Motor neuron (in vitro differentiated cells): ENCODE data around the gene CTRB1. TPM values are rescaled to one million over a fixed set of nuclear protein-coding genes. Genes with fewer than 3 reads are reported as not detected.
"Not testable (repeated sequence)": the region's sequence is repeated elsewhere in the genome, so short reads cannot be mapped to it uniquely, and the experiment has no call there.

Experiments used
- ATAC-seq, 8 experiments: fragments of 200-7000 bp; cut with Tn5 transposase; replicated peaks in 6 of 8; 2 replicates each; pipeline ENCODE4 v1.8.0; 2021; ENCODE audit warnings: mild to moderate bottlenecking in 8 of 8, moderate library complexity in 8 of 8
- H3K27ac ChIP-seq, 2 donors: fragments of 250-450 bp; sonication (Bioruptor Pico); 2 replicates each; pipeline ENCODE4 v1.9.0; 2021; ENCODE audit warnings: antibody characterized with exemption in 2 of 2, mild to moderate bottlenecking in 2 of 2, moderate library complexity in 1 of 2
- H3K4me1 ChIP-seq, 2 donors: fragments of 250-450 bp; sonication (Bioruptor Pico); replicated peaks in 1 of 2; 2 replicates each; pipeline ENCODE4 v1.6.1; 2021; ENCODE audit warnings: antibody characterized with exemption in 2 of 2, mild to moderate bottlenecking in 2 of 2, moderate library complexity in 1 of 2
- H3K4me3 ChIP-seq, 5 donors: fragments of 250-450 bp; sonication (Bioruptor Pico); 2 replicates each; pipeline ENCODE4 v1.9.0; 2021; ENCODE audit warnings: antibody characterized with exemption in 5 of 5, mild to moderate bottlenecking in 5 of 5, moderate library complexity in 4 of 5
- WGBS, 10 experiments: fragments of 450-650 bp; shearing (Covaris generic); methylation state at CpG; one replicate each; pipeline ENCODE4 v1.0.0; 2022; 5-methylcytosine and 5-hydroxymethylcytosine counted together
- in situ Hi-C, 9 experiments: fragments of 400-800 bp; cut with MboI; loops; one replicate each; pipeline ENCODE4 v1.15.0; 2021; ENCODE audit warnings: low sequenced_read_pairs in 9 of 9, low pct_unique_long_range_greater_than_20kb in 2 of 9; ENCODE audit not compliant: unreplicated experiment in 9 of 9
- total RNA-seq, 8 experiments: library from RNA; unstranded; fragments of 300-600 nt; gene quantifications; 2 replicates each; pipeline versions ENCODE4 v1.2.3 to v1.2.4, GENCODE V29; 2022

The CTRB1 gene
- total RNA-seq, 8 experiments from 2014 or later = 0.11 to 1.5 (median 0.41) TPM

DNA sequence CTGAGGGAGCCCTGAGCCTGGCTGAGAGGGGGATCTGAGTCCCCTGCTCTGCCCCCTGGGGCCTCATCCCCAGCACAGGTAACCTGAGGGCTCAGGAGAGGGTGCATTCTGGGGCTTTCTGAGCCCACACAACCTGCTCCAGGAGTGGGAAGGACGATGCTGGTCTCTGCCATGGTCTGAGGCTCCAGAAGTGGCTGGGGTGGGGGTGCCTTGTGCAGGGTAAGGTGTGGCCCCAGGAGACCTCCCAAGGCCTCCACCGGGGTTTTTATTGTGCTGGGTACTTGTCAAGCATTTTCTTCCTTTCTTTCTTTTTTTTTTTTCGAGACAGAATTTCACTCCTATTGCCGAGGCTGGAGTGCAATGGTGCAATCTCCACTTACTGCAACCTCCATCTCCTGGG lies 300 bp downstream of the CTRB1 start:
- no peaks in the 10 kb centered on the region for H3K4me1 ChIP-seq
- H3K27ac ChIP-seq = no peak overlapping the region
- H3K4me3 ChIP-seq = no peak overlapping the region
- in situ Hi-C loops = loop anchor here in 7 of 9 experiments (10.0 to 25.0 kb wide), 4 partner anchors 168 to 1943 kb away; no protein-coding TSS in a partner anchor
- 30 to 92% (median 73%) methylated on average over 2 to 3 of the region's 4 CpGs; no CpG with 5 or more reads in 5 of the 10 experiments for WGBS, 10 experiments
- ATAC-seq = no peak

DNA sequence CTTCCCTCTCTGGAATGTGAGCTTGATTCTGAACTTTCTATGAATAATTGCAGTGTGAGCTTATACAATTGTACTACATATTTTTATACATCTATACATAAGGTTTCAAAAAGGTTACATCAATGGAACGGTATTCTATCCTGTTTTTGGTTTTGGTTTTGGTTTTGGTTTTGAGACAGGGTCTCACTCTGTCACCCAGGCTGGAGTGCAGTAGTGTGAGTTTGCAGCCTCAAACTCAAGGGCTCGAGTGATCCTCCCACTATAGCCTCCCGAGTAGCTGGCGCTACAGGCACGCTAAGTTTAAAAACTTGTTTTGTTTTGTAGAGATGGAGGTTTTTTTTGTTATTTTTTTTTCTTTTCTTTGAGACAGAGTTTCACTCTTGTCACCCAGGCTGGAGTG lies 1.1 kb downstream of the CTRB1 start:
- H3K4me1 ChIP-seq = no peaks in the 10 kb centered on the region
- ATAC-seq = peak in 1 of 8 experiments; percentile 32
- H3K4me3 ChIP-seq = no peak overlapping the region
- H3K27ac ChIP-seq = no peak overlapping the region
- in situ Hi-C loops = loop anchor here in 7 of 9 experiments (10.0 to 25.0 kb wide), 4 partner anchors 167 to 1942 kb away; no protein-coding TSS in a partner anchor
- WGBS, 10 experiments = 9 to 100% (median 78%) methylated on average over 1 to 5 of the region's 5 CpGs; no CpG with 5 or more reads in 2 of the 10 experiments

DNA sequence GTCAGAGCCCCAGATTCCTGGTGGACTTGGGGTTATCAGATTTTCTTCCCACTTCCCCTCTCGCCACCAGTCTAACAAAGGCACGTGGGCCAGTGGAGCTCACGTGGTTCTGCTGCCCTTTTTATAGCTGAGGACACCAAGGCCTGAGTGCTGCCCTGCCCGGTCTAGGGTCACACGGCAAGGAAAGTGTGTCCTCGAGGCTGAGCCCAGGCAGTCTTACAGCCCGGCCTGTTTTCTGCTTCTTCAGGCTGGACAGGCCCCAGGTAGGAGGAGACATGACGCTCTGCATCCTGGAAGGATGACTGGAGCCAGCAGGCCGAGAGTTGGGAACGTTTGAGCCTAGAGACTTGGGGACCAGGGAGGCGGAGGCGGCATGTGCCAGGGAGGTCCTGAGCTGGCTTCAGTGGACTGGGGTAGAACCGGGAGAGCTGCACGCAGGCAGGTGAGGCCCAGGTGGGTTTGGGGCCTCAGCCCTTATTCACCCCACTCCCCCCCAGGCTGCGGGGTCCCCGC lies 3.5 kb downstream of the CTRB1 start:
- no peak for ATAC-seq
- 80 to 100% (median 87%) methylated on average over 1 to 3 of the region's 16 CpGs; no CpG with 5 or more reads in 7 of the 10 experiments for WGBS, 10 experiments
- in situ Hi-C loops = loop anchor here in 6 of 9 experiments (25.0 kb wide), 3 partner anchors 165 to 1940 kb away; no protein-coding TSS in a partner anchor
- H3K4me3 ChIP-seq = no peak overlapping the region
- H3K27ac ChIP-seq = no peak overlapping the region
- H3K4me1 ChIP-seq = no peaks in the 10 kb centered on the region

DNA sequence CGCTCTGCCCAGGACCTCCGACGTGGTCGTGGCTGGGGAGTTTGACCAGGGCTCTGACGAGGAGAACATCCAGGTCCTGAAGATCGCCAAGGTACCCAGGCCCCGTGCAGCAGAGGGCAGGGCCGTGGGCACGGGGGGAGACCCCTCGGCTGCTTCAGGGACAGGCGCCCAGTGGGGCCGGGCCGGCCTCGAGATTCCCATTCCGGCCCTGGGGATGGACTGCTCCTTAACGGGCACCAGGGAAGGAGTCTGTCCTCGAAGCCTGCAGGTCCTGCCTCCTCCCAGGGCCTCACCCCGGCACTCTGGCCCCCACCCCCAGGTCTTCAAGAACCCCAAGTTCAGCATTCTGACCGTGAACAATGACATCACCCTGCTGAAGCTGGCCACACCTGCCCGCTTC lies 4.3 kb downstream of the CTRB1 start:
- not testable (repeated sequence) for H3K27ac ChIP-seq, H3K4me1 ChIP-seq, H3K4me3 ChIP-seq
- WGBS, 10 experiments = no CpG with 5 or more reads among the region's 20 CpGs
- ATAC-seq = peak in 1 of 8 experiments; percentile 2
- in situ Hi-C loops = loop anchor here in 6 of 9 experiments (25.0 kb wide), 3 partner anchors 164 to 1939 kb away; no protein-coding TSS in a partner anchor

DNA sequence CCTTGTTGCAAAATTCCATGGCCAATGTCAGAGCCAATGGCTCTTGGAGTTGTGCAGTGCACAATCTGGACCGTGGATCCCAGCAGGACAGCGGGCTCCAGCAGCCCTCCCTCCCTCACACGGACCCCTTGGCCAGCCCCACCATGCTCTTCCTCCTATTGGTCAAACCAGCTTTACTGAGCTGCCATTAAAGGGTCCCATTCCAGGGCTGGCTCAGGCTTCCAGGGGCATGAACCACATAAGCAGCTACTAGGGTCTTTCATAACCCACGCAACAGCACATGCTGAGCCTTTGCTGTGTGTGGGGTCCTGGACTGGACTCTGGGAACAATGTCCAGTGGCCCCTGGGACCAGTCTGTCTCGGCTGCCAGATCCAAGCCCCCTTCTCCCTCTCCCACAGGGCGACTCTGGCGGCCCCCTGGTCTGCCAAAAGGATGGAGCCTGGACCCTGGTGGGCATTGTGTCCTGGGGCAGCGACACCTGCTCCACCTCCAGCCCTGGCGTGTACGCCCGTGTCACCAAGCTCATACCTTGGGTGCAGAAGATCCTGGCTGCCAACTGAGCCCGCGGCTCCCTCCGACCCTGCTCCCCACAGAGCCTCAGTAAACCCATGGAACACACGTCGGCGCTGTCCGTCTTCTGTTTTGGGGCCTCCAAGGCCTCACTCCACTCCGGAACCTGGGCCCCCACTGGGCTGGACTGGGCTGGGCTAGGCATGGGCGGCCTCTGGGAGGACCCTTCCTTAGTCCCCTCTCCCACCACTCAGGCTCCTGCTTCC lies 5.7 kb downstream of the CTRB1 start:
- peak in 4 of 8 experiments; percentile 8 to 35 (median 10) for ATAC-seq
- in situ Hi-C loops = loop anchor here in 7 of 9 experiments (25.0 kb wide), 3 partner anchors 163 to 1938 kb away; no protein-coding TSS in a partner anchor
- Histone ChIP-seq H3K4me3 (no peak overlapping the region), H3K4me1 (no peaks in the 10 kb centered on the region), H3K27ac (no peak overlapping the region)
- WGBS, 10 experiments = 37 to 100% (median 79%) methylated on average over 3 to 7 of the region's 20 CpGs; no CpG with 5 or more reads in 6 of the 10 experiments

DNA sequence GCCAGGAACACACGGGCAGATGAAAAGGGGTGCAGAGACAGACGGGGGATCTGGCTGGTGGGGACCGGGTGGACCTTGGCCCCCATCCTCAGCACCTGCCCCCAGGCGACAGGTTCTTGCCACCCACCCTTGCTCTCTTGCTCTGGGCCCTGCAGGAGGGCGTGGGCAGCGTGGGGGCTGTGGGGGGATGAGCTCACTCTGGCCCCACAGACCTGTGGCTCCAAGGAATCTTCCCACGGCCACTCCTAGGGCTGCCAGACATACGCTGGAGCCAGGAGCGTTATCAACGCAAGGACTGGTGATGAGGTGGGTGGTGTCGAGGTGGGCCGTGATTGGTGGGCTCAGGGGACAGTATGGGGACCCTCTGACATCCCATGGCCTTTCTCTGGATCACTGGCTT lies 6.3 kb downstream of the CTRB1 start:
- 88 to 91% methylated on average over 5 of the region's 12 CpGs; no CpG with 5 or more reads in 8 of the 10 experiments for WGBS, 10 experiments
- Histone ChIP-seq H3K27ac (no peak overlapping the region), H3K4me1 (no peaks in the 10 kb centered on the region), H3K4me3 (no peak overlapping the region)
- in situ Hi-C loops = loop anchor here in 1 of 9 experiments (25.0 kb wide), 1 partner anchor 162 kb away; no protein-coding TSS in a partner anchor
- peak in 2 of 8 experiments; percentile 5 to 9 for ATAC-seq

DNA sequence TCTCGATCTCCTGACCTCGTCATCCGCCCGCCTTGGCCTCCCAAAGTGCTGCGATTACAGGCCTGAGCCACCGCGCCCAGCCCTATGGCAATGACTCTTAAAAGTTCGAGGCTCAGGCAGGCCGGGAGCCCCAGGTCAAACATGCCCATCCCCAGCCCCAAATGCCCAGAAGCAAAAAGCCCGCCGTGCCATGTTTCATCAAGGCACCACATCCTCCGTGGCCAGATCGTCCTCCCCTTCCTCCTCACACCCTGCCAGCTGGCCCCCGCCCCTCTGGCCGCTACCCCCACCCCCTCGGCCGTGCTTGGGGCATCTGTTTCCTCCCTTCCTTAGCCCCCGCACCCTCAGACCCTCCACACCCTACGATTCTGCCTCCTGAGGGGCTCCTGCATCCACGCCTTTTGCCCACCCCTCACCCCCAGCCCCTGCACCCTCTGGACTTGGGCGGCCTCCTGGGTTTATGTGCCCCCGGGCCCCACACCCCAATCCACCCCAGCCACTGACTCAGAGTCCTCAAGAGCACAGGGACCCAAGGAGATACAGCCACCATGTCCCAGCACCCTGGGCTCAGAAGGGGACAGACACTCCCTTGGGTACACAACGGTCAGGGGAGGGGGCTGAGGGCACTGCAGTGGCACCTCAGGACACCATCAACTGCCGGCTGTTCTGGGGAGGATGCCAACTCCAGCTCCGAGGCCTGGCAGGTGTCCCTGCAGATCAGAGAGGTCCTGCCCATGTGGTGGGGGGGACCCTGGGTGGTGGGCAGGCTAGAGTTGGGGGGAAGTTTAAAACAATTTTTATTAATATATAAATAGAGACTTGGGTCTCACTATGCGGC lies 7.1 kb downstream of the CTRB1 start:
- ATAC-seq = no peak
- 87 to 100% methylated on average over 1 to 3 of the region's 26 CpGs; no CpG with 5 or more reads in 8 of the 10 experiments for WGBS, 10 experiments
- Histone ChIP-seq H3K27ac (no peak overlapping the region), H3K4me1 (no peaks in the 10 kb centered on the region), H3K4me3 (no peak overlapping the region)
- in situ Hi-C loops = loop anchor here in 1 of 9 experiments (25.0 kb wide), 1 partner anchor 161 kb away; no protein-coding TSS in a partner anchor

DNA sequence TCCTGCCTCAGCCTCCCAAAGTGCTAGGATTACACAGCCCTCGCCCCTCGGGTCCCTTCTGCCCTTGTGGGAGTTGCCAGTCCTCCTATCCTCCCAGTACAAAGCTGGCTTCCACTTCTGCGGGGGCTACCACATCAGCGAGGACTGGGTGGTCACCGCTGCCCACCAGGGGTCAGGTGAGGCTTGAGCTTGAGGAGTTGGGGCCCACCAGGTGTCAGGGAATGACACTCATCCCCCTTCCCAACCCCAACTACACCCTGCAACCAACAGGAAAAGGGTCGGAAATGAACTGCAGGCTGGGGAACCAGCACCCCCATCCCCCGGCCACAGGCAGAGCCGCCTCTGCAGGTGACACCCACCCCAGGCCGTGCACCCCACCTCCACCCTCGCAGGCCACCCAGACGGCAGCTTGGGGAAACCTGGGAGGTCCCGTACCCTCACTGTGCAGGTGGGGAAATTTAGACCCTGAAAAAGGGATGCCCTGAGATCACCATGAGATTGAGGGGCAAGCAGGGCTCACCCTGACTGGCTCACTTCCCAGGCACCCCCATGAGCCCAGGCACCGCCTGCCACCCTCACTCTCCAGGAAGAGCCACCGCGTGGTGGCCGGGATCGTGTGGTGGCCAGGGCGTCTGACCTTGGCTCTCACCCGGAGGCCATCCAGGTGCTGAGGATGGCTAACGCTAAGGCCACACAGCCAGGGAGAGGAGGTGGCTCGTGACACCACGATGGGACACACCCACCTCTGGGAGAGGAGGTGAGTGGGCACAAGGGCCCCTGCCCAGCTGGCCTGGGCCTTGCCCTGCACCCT lies 8.0 kb downstream of the CTRB1 start:
- in situ Hi-C loops = loop anchor here in 1 of 9 experiments (25.0 kb wide), 1 partner anchor 161 kb away; no protein-coding TSS in a partner anchor
- no peak for ATAC-seq
- Histone ChIP-seq H3K4me3 (no peak overlapping the region), H3K4me1 (no peaks in the 10 kb centered on the region), H3K27ac (no peak overlapping the region)
- 84 to 100% (median 93%) methylated on average over 1 to 7 of the region's 22 CpGs; no CpG with 5 or more reads in 6 of the 10 experiments for WGBS, 10 experiments

DNA sequence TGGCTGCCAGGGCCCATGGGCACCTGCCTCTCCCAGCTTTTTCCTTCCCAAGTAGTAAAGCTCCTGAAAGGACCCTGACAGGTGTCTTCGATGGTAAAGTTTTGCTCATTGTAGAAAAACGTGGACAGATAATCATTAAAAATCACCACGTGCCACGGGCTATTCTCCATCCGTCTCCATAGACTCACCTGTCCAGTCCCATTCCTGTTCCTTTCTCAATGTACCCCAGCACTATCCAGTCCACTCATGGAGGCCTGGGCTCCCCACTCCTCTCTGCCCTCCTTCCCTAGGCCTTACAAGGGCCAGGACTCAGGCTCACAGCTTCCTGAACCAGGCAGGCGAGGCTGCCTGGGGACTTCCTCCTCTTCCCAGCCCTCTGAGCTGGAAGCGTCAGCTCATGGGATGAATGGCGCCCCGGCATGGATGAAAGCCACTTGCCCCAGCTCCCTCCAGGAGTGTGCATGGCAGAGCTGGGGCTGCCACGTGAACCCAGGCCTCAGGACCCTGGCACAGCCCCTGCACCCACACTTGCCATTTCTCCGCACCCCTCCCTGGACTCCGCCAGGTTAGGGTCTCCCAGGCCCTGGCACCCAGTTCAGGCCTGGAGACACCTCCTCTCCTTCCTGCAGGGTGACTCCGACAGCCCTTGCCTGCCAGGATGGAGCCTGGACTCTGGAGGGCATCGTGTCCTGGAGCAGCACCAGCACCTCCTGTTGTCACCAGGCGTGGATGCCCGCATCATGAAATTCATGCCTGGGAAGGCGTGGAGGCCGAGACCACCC lies 8.8 kb downstream of the CTRB1 start:
- no peak overlapping the region for H3K4me3 ChIP-seq
- H3K27ac ChIP-seq = no peak overlapping the region
- ATAC-seq = peak in 1 of 8 experiments; percentile 23
- WGBS, 10 experiments = 88 to 100% (median 98%) methylated on average over 2 to 11 of the region's 18 CpGs; no CpG with 5 or more reads in 6 of the 10 experiments
- in situ Hi-C loops = loop anchor here in 1 of 9 experiments (25.0 kb wide), 1 partner anchor 160 kb away; no protein-coding TSS in a partner anchor
- no peaks in the 10 kb centered on the region for H3K4me1 ChIP-seq

DNA sequence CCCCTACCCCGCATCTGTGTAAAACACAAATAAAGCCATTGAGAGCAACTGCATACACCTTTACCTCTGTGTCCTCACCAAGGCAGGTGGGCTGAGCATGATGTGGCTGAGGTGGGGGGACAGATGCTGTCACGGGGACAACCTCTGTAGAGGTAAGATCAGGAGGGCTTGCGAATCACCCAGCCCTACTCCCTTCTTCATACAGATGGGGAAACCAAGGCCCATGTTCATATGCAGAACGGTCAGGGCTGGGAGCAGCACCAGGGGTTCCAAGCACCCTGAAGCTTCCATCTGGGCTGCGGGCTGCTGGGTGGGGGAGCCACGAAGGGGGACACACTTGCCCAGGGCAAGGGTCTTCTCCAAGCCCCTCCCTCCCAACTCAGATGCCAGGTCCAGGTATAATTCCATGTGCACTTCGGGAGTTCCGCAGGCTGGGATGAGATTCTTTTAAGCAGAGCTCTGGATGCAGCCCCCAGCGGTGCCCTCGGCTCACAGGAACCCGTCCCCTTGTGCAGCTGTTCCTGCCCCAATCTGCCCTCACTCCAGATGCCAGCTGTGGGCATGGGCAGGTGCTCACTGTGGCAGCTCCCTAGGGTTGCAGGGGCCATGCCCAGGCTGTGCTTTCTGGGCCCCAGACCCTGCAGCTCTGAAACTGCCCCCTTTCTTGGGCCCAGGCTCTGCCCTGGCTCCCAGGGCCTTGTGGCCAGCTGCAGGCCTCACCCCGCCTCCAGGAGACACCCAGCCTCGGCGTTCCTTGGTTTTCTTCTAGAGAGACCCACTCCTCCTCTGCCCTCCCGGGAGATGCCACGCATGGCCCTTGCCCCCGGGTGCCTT lies 9.6 kb downstream of the CTRB1 start:
- ATAC-seq = peak in 1 of 8 experiments; percentile 8
- H3K4me1 ChIP-seq = no peaks in the 10 kb centered on the region
- H3K4me3 ChIP-seq = no peak overlapping the region
- H3K27ac ChIP-seq = no peak overlapping the region
- 86 to 100% (median 97%) methylated on average over 1 to 7 of the region's 17 CpGs; no CpG with 5 or more reads in 6 of the 10 experiments for WGBS, 10 experiments
- in situ Hi-C loops = loop anchor here in 1 of 9 experiments (25.0 kb wide), 1 partner anchor 159 kb away; no protein-coding TSS in a partner anchor
